Measurements from ENCODE around the gene CD28. TPM values are rescaled to one million over a fixed set of nuclear protein-coding genes. Genes with fewer than 3 reads are reported as not detected.

The CD28 gene
- total and polyA plus RNA-seq, 2 donors (not counting 1 experiment from before 2014, with no cell fraction given), result 0.03 TPM; not detected in 1

- Histone ChIP-seq H3K9ac (ENCODE audit: insufficient read depth, low read length) (no peak overlapping the region), H3K4me2 (ENCODE audit: extremely low read depth, insufficient read depth, low read length) (no peak overlapping the region), H2AFZ (ENCODE audit: low read length) (no peak overlapping the region), H3K27me3 (ENCODE audit: control insufficient read depth, insufficient read depth, low read length) (no peaks in the 10 kb centered on the region), H3K4me1 (ENCODE audit: control insufficient read depth, extremely low read depth, insufficient read depth, low read length) (no peaks in the 10 kb centered on the region), H3K27ac (ENCODE audit: insufficient read depth, low read length) (no peak overlapping the region), H4K20me1 (ENCODE audit: control insufficient read depth, extremely low read depth, insufficient read depth, low read length) (no peaks in the 10 kb centered on the region), H3K9me3 (ENCODE audit: control insufficient read depth, insufficient read depth, low read depth, low read length) (no peaks in the 10 kb centered on the region), H3K79me2 (ENCODE audit: control insufficient read depth, insufficient read depth, low read length) (no peaks in the 10 kb centered on the region), H3K36me3 (ENCODE audit: control insufficient read depth, insufficient read depth, low read length) (no peaks in the 10 kb centered on the region), H3K4me3 (replicated peaks in 1 of 4; ENCODE audit: control extremely low read depth in 1 of 4, insufficient read depth in 1 of 4, low read depth in 3 of 4, low read length in 4 of 4) (no peak overlapping the region)
- TF ChIP-seq CTCF (conservative IDR thresholded peaks at IDR 0.05 in 1 of 2, IDR thresholded peaks at IDR 0.05 in 1 of 2; ENCODE audit: low read depth in 1 of 2, low read length in 2 of 2), result no peak
- TF ChIP-seq EZH2 (IDR thresholded peaks at IDR 0.05; ENCODE audit: low read length, missing control alignments), result no peak
- no peak for DNase-seq (ENCODE audit: low read depth in 2 of 2)
These were observed 32.9 kb downstream of the CD28 start for GRCh38 chr2:203739351-203739750.

- Histone ChIP-seq H3K4me1 (ENCODE audit: control insufficient read depth, extremely low read depth, insufficient read depth, low read length) (no peaks in the 10 kb centered on the region), H3K79me2 (ENCODE audit: control insufficient read depth, insufficient read depth, low read length) (no peaks in the 10 kb centered on the region), H4K20me1 (ENCODE audit: control insufficient read depth, extremely low read depth, insufficient read depth, low read length) (no peaks in the 10 kb centered on the region), H3K9ac (ENCODE audit: insufficient read depth, low read length) (no peak overlapping the region), H3K9me3 (ENCODE audit: control insufficient read depth, insufficient read depth, low read depth, low read length) (no peaks in the 10 kb centered on the region), H3K4me2 (ENCODE audit: extremely low read depth, insufficient read depth, low read length) (no peak overlapping the region), H3K4me3 (replicated peaks in 1 of 4; ENCODE audit: control extremely low read depth in 1 of 4, insufficient read depth in 1 of 4, low read depth in 3 of 4, low read length in 4 of 4) (no peak overlapping the region), H3K36me3 (ENCODE audit: control insufficient read depth, insufficient read depth, low read length) (no peaks in the 10 kb centered on the region), H3K27ac (ENCODE audit: insufficient read depth, low read length) (no peak overlapping the region), H2AFZ (ENCODE audit: low read length) (no peak overlapping the region), H3K27me3 (ENCODE audit: control insufficient read depth, insufficient read depth, low read length) (no peaks in the 10 kb centered on the region)
- peak in 1 of 2 donors; percentile 80 for DNase-seq (ENCODE audit: low read depth in 2 of 2)
- TF ChIP-seq CTCF (conservative IDR thresholded peaks at IDR 0.05 in 1 of 2, IDR thresholded peaks at IDR 0.05 in 1 of 2; ENCODE audit: low read depth in 1 of 2, low read length in 2 of 2) (no peak), EZH2 (IDR thresholded peaks at IDR 0.05; ENCODE audit: low read length, missing control alignments) (no peak)
These were observed 34.4 kb downstream of the CD28 start for GRCh38 chr2:203740871-203741281.

- DNase-seq (ENCODE audit: low read depth in 2 of 2), result no peak
- no peaks in the 10 kb centered on the region for H3K79me2 ChIP-seq (ENCODE audit: control insufficient read depth, insufficient read depth, low read length)
- no peaks in the 10 kb centered on the region for H4K20me1 ChIP-seq (ENCODE audit: control insufficient read depth, extremely low read depth, insufficient read depth, low read length)
- no peak overlapping the region for H3K9ac ChIP-seq (ENCODE audit: insufficient read depth, low read length)
- no peak overlapping the region for H3K27ac ChIP-seq (ENCODE audit: insufficient read depth, low read length)
- H3K36me3 ChIP-seq (ENCODE audit: control insufficient read depth, insufficient read depth, low read length), result no peaks in the 10 kb centered on the region
- H3K9me3 ChIP-seq (ENCODE audit: control insufficient read depth, insufficient read depth, low read depth, low read length), result no peaks in the 10 kb centered on the region
- H3K4me2 ChIP-seq (ENCODE audit: extremely low read depth, insufficient read depth, low read length), result no peak overlapping the region
- TF ChIP-seq CTCF (conservative IDR thresholded peaks at IDR 0.05 in 1 of 2, IDR thresholded peaks at IDR 0.05 in 1 of 2; ENCODE audit: low read depth in 1 of 2, low read length in 2 of 2) (no peak), EZH2 (IDR thresholded peaks at IDR 0.05; ENCODE audit: low read length, missing control alignments) (no peak)
- no peaks in the 10 kb centered on the region for H3K4me1 ChIP-seq (ENCODE audit: control insufficient read depth, extremely low read depth, insufficient read depth, low read length)
- no peak overlapping the region for H3K4me3 ChIP-seq (replicated peaks in 1 of 4; ENCODE audit: control extremely low read depth in 1 of 4, insufficient read depth in 1 of 4, low read depth in 3 of 4, low read length in 4 of 4)
- H2AFZ ChIP-seq (ENCODE audit: low read length), result no peak overlapping the region
- no peaks in the 10 kb centered on the region for H3K27me3 ChIP-seq (ENCODE audit: control insufficient read depth, insufficient read depth, low read length)
These were observed 35.1 kb downstream of the CD28 start for GRCh38 chr2:203741566-203741965.
